ENCODE measurements around the gene AEBP1. TPM values are rescaled to one million over a fixed set of nuclear protein-coding genes. Genes with fewer than 3 reads are reported as not detected.

The AEBP1 gene
- total RNA-seq, 1 donor from 2014 or later, result 4.1 TPM

DNA sequence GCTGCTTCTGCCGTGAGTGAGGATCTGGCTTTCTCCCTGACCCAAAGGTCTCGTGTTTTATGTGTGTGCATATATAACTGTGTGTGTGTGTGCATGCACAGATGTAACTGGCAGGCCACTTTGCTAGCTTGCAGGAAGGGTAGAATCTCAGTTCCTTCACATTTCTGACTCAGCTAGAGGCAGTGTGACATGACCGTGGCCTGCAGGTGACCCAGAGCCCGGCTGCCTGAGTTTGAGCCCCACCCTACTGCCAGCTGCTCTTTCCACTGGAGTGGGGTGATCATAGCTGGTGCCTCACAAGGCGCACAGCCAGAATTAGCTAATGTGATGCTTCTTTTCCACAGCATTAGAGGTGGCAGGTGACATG is 46.3 kb downstream of the AEBP1 start:
- DNase-seq (ENCODE audit: low spot score in 2 of 2) (no peak), FAIRE-seq (no peak)

DNA sequence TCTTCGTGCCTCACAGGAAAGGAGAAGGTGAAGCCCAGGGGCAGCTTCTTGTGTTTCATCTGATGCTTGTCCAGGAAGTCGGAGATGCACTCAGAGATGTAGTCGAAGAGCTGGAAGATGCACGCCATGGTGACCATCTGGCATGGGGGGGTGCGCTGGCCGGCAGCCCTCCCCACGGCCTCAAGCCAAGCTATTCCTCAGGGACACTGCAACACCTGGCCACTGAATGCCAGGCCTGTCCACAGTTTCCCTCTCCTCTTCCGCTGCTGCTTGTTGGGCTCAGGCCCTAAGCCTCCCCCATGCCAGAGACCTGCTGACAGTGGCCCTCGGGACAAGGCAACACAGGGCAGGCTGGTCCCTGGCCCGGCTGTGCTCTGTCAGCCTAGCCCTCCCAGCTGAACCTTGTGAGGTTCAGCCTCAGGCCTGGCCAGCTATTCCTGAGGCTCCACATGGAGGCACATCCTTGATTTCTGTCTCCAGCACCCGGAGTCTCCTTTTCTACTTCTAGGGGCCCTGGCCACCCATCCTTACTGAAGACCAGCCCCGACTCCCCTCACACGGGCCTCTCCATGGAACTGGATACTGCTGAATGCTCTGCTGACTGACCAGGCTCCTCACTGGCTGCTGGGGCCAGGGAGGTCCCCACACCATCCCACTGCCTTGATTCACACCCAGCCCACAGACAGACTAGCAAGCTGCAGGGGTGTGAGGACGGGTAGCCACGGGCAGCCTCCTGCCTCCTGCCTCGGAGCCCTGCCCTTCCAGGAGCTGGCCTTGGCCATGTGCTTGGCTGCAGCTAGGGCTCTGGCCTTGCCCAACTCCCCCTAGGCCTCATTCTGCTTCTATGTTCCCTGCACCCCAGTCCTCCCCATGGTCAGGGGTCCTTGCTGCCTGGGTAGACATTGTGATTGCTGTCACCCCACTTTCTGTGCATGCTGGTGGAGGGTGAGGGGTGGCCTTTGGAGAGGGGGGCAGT is 47.1 kb downstream of the AEBP1 start:
- FAIRE-seq, result no peak

DNA sequence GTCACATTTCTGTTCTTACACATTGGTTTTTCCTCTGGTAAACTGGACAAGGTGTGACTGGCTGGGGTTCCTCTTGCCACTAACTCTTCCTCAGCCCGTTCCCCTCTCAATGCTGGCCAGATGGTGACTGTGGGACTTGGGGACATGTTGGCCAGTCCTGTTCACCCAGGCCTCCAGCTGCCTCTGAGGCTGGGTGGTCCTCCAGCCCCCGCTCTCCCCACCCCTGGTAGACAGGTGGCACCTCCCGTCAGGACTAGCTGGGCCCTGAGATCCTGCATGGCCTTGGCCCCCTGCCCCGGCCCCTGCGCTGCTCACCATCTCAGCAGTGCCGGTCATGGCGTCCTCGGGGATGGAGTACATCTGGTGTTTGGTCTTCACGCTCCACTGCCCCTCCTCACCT is 47.8 kb downstream of the AEBP1 start:
- no peak for FAIRE-seq
- DNase-seq (ENCODE audit: low spot score in 2 of 2), result no peak

More for the DNA sequence above, 47.1 kb downstream of the AEBP1 start:
- DNase-seq (ENCODE audit: low spot score in 2 of 2), result no peak

DNA sequence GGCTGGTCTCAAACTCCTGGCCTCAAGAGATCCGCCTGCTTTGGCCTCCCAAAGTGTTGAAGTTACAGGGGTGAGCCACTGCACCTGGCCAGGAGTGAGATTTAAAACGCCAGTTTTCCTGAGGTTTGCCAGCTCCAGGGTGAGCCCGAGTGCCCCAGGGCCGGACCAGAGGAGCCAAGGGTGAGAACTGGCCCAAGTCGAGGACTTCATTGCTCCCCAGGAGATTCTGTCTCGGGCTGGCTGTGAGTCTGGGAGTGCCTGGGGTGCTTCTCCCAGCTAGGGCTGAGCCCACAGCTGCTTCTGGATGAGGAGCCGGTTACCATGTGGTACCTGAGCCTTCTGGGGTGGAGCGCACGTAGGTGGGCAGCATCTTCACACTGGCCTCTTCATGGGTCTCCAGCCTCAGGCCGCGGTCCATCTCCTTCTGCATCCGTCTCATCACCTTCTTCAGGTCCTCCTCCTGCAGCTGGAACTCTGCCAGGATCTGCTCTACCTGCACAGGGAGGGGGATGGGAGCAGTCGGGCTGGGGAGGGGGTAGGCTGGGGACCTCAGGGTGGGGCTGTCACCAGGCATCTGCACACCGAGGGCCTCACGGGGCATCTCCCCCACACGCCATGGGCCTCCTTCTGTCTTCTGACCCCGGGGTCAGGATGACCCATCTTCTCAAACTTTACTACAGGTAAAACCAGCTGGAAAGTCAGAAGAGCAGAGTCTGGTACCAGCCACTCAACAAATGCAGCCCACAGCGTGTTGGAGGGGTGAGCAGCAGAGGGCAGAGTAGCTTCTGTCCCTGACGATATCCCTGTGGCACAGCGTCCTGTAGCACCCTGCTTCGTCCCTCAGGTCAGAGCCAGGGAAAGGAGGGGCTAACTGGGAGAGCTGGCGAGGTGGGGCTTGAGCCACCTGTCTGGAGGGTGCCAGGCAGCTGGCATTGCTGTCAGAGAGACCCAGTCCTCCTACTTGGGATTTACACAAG is 49.1 kb downstream of the AEBP1 start:
- no peak for DNase-seq (ENCODE audit: low spot score in 2 of 2)
- FAIRE-seq, result no peak

DNA sequence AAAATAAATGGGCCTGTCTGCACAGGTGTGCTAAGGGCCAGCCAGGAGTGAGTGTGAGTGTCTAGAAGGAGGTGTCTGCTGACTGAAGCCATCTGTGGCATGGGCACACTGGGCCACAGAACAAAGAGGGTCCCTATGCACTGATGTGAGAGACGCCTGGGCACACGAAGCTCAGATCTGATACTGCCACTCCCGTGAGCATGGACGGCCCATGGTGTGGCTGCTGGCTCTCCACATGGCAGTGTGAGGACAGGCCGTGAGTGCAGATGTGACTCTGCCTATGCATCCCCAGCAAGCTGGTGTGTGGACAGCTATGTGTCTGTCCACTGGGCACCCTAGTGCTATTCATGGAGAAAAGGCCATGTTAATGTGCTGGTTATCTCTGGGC is 49.8 kb downstream of the AEBP1 start:
- DNase-seq (ENCODE audit: low spot score in 2 of 2) (no peak), FAIRE-seq (no peak)

DNA sequence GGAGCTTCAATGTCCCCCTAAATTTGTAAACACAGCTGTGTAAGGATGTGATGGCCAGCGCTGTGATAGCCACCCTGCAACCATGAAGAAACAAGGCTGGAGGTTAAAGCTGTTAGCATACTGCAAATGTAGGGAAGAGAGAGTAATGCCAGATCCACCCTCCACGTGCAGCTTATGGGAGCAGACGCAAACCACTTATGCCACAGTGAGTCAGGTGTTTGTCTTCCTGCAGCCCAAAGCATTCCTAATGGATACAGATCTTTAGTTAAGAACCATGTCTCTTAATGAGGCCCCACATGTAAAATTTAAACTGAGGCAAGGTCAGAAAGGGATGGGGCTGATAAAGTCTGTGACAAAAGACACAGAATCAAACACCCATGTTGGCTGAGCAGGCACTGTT is 50.6 kb downstream of the AEBP1 start:
- DNase-seq (ENCODE audit: low spot score in 2 of 2) (no peak), FAIRE-seq (no peak)

DNA sequence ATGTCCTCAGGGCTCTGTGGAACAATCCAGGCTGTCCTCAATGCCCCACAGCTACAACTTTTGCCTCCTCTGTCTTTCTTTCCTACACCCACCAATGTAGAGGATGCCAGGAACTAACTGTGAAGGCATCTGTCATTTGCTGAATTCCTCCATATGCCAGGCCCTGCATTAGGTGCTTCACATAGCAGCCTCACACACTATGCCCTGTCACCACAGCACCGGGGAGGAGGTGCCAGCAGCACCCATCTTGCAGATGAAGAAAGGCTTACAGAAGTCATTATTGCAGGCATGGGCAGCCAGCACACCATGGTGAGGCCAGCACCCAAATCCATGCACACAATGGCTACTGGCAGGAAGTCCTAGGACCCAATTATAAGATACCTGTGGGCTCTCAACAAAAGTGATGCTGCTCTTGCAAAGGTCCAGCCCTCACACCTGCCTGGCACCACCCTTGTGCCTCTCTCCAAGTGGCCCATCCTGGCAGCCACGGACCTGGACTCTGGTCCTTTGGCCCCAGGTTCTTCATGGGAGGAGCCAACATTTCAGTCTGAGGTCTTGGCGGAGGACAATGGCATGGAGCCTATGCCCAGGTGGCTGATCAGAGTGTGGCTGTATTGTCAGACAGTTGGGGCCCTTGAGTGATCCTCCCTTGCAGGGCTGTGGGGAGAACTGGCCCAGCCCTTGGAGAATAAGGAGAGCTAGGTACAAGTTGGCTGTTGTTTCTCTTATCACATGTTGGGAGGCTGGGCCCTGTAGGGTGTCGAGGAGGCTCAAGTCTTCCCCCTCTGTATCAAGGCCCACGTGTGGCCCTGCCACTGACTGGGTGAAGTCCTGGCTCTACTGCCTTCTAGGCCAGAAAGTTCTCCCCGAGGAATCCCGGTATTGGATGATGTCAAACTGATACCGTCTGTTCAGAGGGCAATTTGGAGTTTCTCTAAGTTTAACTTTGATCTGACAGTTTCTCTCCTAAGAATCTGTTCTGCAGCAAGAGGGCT is 51.3 kb downstream of the AEBP1 start:
- FAIRE-seq, result no peak
- DNase-seq (ENCODE audit: low spot score in 2 of 2), result no peak

DNA sequence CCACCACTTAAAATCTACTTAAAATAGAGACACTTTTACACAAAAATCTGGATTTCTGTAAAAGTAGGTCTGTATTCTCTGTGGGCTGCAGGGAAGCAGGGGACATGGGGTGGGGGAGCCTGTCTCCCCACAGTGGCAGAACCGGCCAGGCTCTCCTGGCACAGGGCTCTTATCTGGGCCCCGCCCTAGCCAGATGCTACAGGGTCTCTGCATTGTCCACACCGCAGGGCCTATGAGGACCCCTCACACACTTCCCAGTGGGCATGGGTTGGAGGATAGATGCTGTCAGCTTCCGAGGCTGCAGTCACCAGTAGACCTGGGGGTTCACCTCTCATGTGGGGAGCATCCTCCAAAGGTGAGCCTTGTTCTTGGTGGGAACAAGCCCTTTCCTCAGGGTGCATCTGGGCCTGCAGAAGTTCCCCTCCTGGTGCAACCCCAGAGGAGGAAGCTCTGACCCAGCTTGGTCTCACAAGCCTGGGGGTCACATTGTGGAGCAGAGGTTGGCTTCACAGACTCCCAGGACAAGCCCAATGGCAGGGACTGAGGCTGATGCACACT is 52.4 kb downstream of the AEBP1 start:
- DNase-seq (ENCODE audit: low spot score in 2 of 2) (no peak), FAIRE-seq (no peak)

DNA sequence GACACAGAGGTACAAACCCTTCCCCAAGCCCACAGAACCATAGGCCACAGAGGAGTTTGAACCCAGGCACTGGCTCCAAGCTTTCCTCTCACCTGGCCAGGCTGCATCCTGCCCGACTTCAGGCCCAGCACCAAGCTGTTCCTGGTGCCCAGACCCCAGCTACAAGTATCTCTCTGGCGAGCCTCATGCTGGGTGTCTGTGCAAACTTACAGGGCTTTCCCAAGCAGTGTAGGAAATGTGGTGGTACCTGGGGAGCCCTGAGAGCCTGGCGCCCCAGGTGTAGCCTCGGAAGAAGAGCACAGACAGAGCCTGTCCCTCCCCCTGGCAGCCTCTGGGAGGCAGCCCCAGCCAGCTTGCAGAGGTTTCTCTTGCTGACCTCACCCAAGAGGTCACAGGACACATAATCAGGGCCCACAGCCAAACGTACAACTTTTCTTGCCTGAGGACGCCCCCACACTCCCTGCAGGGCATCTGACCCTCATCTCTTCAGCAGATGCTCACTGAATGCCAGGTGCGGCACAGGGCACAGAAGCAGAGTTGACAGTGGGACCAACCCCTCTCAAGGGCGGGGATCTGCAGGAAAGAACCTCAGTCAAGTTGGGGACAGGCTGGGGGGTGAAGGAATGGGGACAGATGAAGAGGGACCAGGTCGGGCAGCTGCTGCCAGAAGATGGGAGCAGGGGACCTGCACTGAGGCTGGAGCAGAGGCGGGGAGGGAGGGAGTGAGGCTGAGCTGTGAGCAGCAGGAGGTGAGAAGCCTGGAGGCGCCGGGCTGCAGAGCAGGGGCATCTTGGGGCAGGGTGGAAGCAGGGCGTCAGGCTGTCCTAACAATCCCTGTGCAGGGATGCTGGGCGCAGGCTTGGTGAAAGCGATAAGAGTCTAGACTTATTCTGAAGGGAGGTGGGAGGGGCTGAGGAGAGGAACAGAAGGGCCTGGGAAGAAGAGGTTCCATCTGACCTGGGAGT is 53.3 kb downstream of the AEBP1 start:
- FAIRE-seq (no peak), DNase-seq (ENCODE audit: low spot score in 2 of 2) (no peak)

DNA sequence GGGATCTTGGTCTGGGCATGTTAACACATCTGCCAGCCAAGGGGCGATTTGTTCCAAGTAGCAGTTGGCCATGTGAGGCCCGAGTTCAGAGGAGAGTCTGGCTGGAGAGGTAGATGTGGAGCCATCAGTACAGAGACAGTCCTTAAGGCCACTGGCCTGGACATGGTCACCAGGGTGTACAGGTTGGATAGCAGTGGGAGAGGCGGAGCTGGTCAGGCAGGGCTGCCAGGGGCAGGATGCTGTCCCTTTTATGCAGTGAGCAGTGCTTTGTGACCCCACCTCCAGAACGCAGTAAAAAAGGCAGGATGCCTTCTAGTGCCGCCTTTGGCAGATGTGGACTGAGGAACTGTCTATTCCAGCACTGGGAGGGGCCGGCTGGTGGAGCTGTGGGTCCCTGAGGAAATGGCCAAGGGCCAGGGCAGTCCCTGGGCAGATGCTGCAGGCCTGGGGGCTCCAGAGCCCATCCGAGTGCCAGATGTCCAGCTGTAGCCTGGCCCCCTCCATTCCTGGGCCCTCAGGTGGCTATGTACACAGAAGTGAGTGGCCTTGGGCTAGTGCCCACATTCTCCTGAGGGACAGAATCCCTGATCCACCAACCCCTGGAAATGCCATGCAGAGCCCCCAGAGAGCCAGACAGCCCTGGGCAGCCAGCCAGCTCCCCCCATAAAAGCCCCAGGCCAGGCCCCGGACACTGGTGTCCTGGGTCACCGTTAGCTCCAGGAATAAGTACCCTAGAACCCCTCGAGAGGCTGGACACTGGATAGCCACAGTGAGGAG is 54.1 kb downstream of the AEBP1 start:
- DNase-seq (ENCODE audit: low spot score in 2 of 2) (no peak), FAIRE-seq (no peak)

DNA sequence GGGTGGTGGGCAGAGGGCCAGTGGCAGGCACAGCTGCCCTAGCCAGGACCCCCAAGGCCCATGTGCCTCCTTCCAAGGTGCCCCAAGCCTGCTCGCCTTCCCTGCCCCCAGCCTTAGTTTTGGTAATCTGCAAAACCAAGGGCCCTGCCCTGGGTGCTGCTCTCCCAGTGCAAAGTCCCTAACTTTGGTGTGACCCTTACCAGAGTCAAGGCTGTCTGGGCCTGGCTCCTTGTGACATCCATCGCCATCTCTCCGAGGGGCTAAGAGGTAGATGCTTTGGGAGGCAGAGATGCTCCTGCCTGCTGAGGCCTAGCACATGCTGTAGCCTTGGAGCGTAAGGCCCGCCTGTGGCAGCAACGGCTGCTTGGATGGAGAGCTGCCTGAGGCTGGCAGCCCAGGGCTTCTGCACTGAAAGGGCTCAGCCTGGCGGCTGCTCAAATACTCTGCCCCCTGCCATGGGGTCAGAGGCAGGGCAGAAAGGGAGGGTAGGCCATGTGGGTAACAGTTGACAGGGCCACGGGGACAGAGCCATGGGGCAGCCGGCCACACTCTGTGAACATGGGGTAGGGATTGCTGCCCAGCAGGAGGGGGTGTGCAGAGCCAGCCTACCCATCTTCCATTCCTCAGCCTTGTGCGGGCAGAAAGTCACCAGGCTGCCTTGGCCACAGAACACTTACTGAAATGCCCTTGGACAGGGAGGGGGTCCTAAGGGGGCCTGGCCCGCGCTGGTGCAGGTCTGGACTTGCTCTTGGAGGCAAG is 54.9 kb downstream of the AEBP1 start:
- FAIRE-seq (no peak), DNase-seq (ENCODE audit: low spot score in 2 of 2) (no peak)

DNA sequence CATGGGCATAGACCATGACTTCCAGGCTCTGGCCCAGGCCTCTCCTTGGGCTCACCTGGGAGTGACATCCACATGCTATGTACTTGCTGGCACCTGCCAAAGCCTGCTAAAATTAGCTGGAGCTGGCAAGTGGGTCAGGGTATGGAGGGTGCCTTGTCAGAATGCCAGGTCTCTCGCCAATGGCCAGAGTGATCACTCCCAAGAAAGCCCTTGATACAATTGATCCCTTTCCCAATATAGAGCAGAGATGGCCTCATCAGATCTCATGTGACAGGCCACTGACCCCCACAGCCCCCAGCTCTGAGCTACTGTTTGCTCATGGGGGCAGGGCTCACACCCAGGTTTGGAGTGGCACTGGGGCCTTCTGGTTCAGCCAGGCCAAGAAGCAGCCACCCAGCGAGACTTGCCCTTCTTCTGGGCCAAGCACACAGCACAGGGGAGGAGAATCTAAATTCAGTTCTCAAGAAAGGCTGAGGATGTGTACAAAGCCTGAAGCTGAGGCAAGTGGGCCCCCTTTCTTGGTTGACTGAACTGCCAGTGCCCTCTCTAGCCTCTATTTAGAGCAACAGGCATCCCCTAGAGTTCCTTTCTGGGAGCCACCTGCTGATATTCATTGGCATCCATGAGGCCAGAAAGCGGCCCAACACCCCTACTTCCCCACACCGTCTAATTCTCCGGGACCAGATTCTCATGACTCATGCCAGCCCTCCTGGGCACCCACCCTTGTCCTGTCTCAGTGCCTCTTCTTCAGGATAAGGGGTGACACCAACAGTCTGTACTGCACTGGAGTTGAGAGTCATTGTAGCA is 55.9 kb downstream of the AEBP1 start:
- FAIRE-seq (no peak), DNase-seq (ENCODE audit: low spot score in 2 of 2) (no peak)

DNA sequence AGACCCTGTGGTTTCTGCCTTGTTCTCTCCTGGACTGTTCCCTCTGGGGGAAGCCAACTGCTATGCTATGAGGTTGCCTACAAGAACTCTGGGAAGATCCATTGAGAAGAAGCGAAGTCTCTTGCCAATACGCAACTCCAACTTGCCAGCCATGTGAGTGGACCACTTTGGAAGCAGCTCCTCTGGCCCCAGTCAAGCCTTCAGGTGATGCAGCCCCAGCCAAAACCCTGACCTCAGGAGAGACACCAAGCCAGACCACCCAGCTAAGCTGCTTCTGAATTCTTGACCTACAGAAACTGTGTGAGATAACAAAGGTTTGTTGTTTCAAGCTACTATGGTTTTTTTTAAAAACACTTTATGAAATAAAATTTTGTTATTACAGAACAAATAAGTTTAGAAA is 57.2 kb downstream of the AEBP1 start:
- FAIRE-seq, result no peak
- DNase-seq (ENCODE audit: low spot score in 2 of 2), result no peak

DNA sequence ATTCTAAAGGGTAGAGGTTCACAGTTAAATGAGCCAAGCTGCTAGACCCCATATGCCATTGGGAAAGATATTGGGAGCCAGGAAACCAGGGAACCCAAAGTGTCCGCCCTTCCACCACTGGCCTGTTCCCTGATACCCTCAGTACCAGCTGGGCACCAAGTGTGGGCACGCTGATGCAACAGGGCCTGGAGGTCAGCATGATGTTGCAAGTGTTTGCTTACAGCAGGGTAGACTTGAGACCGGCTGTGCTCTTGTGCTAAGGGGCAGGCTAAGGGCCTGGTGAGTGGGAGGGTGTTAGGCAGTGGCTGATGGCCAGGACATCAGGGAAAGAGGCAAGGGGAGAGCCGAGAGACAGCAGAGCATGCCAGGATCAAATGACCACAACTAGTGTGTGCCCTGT is 58.0 kb downstream of the AEBP1 start:
- FAIRE-seq (no peak), DNase-seq (ENCODE audit: low spot score in 2 of 2) (no peak)

DNA sequence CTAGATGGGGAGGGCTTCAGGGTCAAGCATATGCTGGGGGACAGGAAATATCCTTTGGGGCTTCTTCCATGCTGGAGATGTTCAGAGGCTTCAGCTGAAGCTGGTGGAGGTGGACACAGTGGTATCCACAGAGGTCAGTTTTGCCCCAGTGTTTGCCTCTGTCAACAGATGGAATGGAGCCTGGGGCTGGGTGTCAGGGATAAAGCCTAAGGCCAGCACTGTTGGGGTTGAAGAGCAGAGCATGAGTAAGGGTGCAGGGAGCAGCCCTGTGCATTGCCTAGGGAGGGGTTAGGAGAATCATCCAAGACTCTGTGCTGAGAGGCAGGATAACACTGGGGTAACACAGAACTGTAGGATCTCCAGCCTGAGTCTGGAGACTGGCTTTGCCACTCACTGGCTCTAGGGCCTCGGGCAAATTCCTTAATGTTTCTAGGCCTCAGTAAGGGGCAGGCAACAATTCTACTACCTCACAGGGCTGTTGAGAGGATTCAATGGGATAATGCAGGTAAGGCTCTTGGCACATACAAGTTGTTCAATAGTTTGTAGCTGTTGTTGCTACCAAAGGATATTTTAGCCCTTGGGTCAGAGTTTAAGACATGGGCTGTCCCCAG is 58.7 kb downstream of the AEBP1 start:
- DNase-seq (ENCODE audit: low spot score in 2 of 2), result no peak
- FAIRE-seq, result no peak

DNA sequence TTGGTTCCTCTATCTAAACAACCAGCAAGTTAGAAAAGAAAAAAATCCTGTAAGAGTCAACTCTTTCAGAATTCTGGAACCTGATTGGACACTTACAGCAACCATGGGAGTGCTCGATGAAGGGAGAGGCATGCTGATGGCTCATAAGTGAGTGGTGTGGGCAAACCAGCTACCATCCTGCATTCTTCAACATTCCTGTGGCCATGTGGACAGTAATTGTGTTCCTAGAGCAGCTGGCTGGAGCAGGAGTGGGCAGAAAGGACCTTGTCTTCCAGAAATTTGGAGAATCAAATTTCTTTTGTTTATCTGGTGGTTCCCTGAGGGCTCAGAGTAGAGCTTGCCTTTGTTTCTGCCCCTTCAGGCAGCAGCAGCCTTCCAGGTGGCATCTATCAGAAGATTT is 59.4 kb downstream of the AEBP1 start:
- DNase-seq (ENCODE audit: low spot score in 2 of 2) (no peak), FAIRE-seq (no peak)

Data from frontal cortex (tissue), 4 donors.